ENCODE data around the gene GRK5. TPM values are rescaled to one million over a fixed set of nuclear protein-coding genes. Genes with fewer than 3 reads are reported as not detected.

The GRK5 gene
- total and polyA plus RNA-seq, 2 experiments from 2014 or later = 5.2 to 13.7 TPM

DNA sequence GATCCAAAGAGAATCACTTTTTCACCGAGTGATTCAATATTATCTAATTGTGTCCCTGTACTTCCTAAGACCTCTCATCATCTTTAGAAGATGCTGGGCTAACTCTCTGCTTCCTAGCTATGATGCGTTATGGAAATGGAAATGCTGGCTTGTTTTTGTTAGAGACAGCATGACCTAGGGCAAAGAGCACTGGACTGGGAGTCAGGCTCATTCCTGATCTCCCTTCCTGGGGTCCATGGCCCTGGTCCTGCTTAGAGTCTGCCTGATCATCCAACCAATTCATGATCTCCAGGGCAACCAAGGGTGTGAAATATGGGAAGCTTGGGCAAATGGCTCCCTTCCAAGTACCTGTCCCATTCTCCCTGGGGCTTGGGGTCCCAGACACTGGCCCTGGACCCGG, 198.8 kb downstream of the GRK5 start:
- Histone ChIP-seq H3K36me3 (ENCODE audit: low read depth) (no peaks in the 10 kb centered on the region), H3K27me3 (replicated peaks; ENCODE audit: insufficient read depth) (no peaks in the 10 kb centered on the region), H3K9me2 (ENCODE audit: insufficient read depth) (no peaks in the 10 kb centered on the region), H3F3A (ENCODE audit: insufficient read depth) (0 out of 2 replicates have a peak, but pooled peaks cover 13% of the 10 kb centered on the region), H3K9me3 (ENCODE audit: low read depth) (no peaks in the 10 kb centered on the region), H3K9ac (no peak overlapping the region), H2AFZ (no peak overlapping the region), H3K4me1 (ENCODE audit: insufficient read depth) (peaks cover 13% of the 10 kb centered on the region), H3K4me3 (no peak overlapping the region), H3K4me2 (ENCODE audit: unreplicated experiment) (no peak overlapping the region), H4K20me1 (ENCODE audit: insufficient read depth) (no peaks in the 10 kb centered on the region), H3K79me2 (ENCODE audit: insufficient read depth) (0 out of 2 replicates have a peak, but pooled peaks cover 15% of the 10 kb centered on the region), H3K27ac (no peak overlapping the region)
- in situ Hi-C loops (cut with MboI) = no loop called here
- no peak for DNase-seq
- TF ChIP-seq EZH2 (IDR thresholded peaks at IDR 0.05; ENCODE audit: insufficient read depth, poor library complexity, severe bottlenecking) = no peak
- TF ChIP-seq EZH2phosphoT487 (IDR thresholded peaks at IDR 0.05; ENCODE audit: insufficient read depth, low read depth) = no peak
- WGBS, 2 experiments (ENCODE audit: low coverage in 1 of 2, low lambda C conversion rate in 2 of 2, missing lambda C conversion rate in 2 of 2) = 95% methylated on average over 3 of the region's 3 CpGs

GRCh38 chr10:119406601-119407253, 199.4 kb downstream of the GRK5 start:
- H3K27me3 ChIP-seq (replicated peaks; ENCODE audit: insufficient read depth) = no peaks in the 10 kb centered on the region
- peaks cover 8% of the 10 kb centered on the region for H3K4me1 ChIP-seq (ENCODE audit: insufficient read depth)
- H3K9me2 ChIP-seq (ENCODE audit: insufficient read depth) = no peaks in the 10 kb centered on the region
- DNase-seq = no peak
- H2AFZ ChIP-seq = no peak overlapping the region
- H3K4me3 ChIP-seq = no peak overlapping the region
- H3K36me3 ChIP-seq (ENCODE audit: low read depth) = no peaks in the 10 kb centered on the region
- no peak overlapping the region for H3K4me2 ChIP-seq (ENCODE audit: unreplicated experiment)
- no peaks in the 10 kb centered on the region for H3K9me3 ChIP-seq (ENCODE audit: low read depth)
- in situ Hi-C loops (cut with MboI) = no loop called here
- H4K20me1 ChIP-seq (ENCODE audit: insufficient read depth) = no peaks in the 10 kb centered on the region
- 98 to 99% methylated on average over 7 of the region's 7 CpGs for WGBS, 2 experiments (ENCODE audit: low coverage in 1 of 2, low lambda C conversion rate in 2 of 2, missing lambda C conversion rate in 2 of 2)
- H3F3A ChIP-seq (ENCODE audit: insufficient read depth) = 0 out of 2 replicates have a peak, but pooled peaks cover 9% of the 10 kb centered on the region
- no peak overlapping the region for H3K9ac ChIP-seq
- TF ChIP-seq EZH2 (IDR thresholded peaks at IDR 0.05; ENCODE audit: insufficient read depth, poor library complexity, severe bottlenecking) (no peak), EZH2phosphoT487 (IDR thresholded peaks at IDR 0.05; ENCODE audit: insufficient read depth, low read depth) (no peak)
- H3K27ac ChIP-seq = no peak overlapping the region
- 0 out of 2 replicates have a peak, but pooled peaks cover 15% of the 10 kb centered on the region for H3K79me2 ChIP-seq (ENCODE audit: insufficient read depth)

- Histone ChIP-seq H3K27me3 (replicated peaks; ENCODE audit: insufficient read depth) (no peaks in the 10 kb centered on the region), H3K79me2 (ENCODE audit: insufficient read depth) (0 out of 2 replicates have a peak, but pooled peaks cover 15% of the 10 kb centered on the region), H3K4me1 (ENCODE audit: insufficient read depth) (peaks cover 4% of the 10 kb centered on the region), H3F3A (ENCODE audit: insufficient read depth) (0 out of 2 replicates have a peak, but pooled peaks cover 7% of the 10 kb centered on the region), H3K4me2 (ENCODE audit: unreplicated experiment) (no peak overlapping the region), H3K9me2 (ENCODE audit: insufficient read depth) (no peaks in the 10 kb centered on the region), H4K20me1 (ENCODE audit: insufficient read depth) (no peaks in the 10 kb centered on the region), H3K36me3 (ENCODE audit: low read depth) (no peaks in the 10 kb centered on the region), H2AFZ (no peak overlapping the region), H3K9me3 (ENCODE audit: low read depth) (no peaks in the 10 kb centered on the region), H3K9ac (no peak overlapping the region), H3K27ac (no peak overlapping the region), H3K4me3 (no peak overlapping the region)
- in situ Hi-C loops (cut with MboI) = no loop called here
- WGBS, 2 experiments (ENCODE audit: low coverage in 1 of 2, low lambda C conversion rate in 2 of 2, missing lambda C conversion rate in 2 of 2) = 96 to 98% methylated on average over 5 of the region's 5 CpGs
- no peak for DNase-seq
- no peak for TF ChIP-seq EZH2phosphoT487 (IDR thresholded peaks at IDR 0.05; ENCODE audit: insufficient read depth, low read depth)
- TF ChIP-seq EZH2 (IDR thresholded peaks at IDR 0.05; ENCODE audit: insufficient read depth, poor library complexity, severe bottlenecking) = no peak
Observed at GRCh38 chr10:119407254-119407777, 199.9 kb downstream of the GRK5 start.

- Histone ChIP-seq H3K9ac (no peak overlapping the region), H3K36me3 (ENCODE audit: low read depth) (no peaks in the 10 kb centered on the region), H4K20me1 (ENCODE audit: insufficient read depth) (no peaks in the 10 kb centered on the region), H3K27me3 (replicated peaks; ENCODE audit: insufficient read depth) (no peaks in the 10 kb centered on the region), H3F3A (ENCODE audit: insufficient read depth) (no peaks in the 10 kb centered on the region), H3K79me2 (ENCODE audit: insufficient read depth) (0 out of 2 replicates have a peak, but pooled peaks cover 15% of the 10 kb centered on the region), H3K9me2 (ENCODE audit: insufficient read depth) (no peaks in the 10 kb centered on the region), H3K4me1 (ENCODE audit: insufficient read depth) (peaks cover 4% of the 10 kb centered on the region; the same call in 1 of the 2 replicates), H2AFZ (no peak overlapping the region), H3K9me3 (ENCODE audit: low read depth) (no peaks in the 10 kb centered on the region), H3K4me3 (no peak overlapping the region), H3K27ac (no peak overlapping the region), H3K4me2 (ENCODE audit: unreplicated experiment) (no peak overlapping the region)
- in situ Hi-C loops (cut with MboI) = no loop called here
- no peak for DNase-seq
- WGBS, 2 experiments (ENCODE audit: low coverage in 1 of 2, low lambda C conversion rate in 2 of 2, missing lambda C conversion rate in 2 of 2) = 95% methylated on average over 4 of the region's 4 CpGs
- TF ChIP-seq EZH2phosphoT487 (IDR thresholded peaks at IDR 0.05; ENCODE audit: insufficient read depth, low read depth) = no peak
Observed at GRCh38 chr10:119408072-119408471, 200.7 kb downstream of the GRK5 start.
